Measurements from ENCODE around the gene ALCAM. TPM values are rescaled to one million over a fixed set of nuclear protein-coding genes. Genes with fewer than 3 reads are reported as not detected.
A peak's percentile ranks its signal among the peaks of the same experiment; 100 is the strongest.

ALCAM gene
- polyA plus RNA-seq, 4 donors = 9.2 to 27.9 (median 12.5) TPM

DNA sequence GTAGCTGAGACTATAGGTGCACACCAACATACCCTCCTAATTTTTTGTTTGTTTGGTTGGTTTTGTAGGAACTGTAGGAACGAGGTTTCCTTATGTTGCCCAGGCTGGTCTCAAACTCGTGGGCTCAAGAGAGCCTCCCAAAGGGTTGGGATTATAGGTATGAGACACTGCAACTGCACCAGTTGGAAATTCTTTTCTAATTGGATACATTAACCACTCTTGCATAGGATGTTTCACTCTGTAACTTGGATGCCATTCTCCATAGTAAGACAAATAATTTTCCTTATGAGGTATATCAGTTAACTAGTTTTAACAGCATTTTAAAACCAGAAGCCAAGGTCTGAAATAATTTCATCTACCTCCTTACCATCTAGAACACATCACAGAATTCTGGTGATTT is 6.7 kb upstream of the ALCAM start:
- no peak for FAIRE-seq
- no peaks in the 10 kb centered on the region for H3K36me3 ChIP-seq (ENCODE audit: control insufficient read depth in 3 of 3, insufficient read depth in 2 of 3, low read depth in 1 of 3, low read length in 3 of 3)
- H3K27me3 ChIP-seq (ENCODE audit: control insufficient read depth in 3 of 3, insufficient read depth in 3 of 3, low read length in 3 of 3) = peaks cover 0 to 6% (median 2%) of the 10 kb centered on the region in 3 donors
- no peak for DNase-seq
- WGBS, 3 donors = 89 to 92% (median 91%) methylated on average over 2 of the region's 2 CpGs
- no peaks in the 10 kb centered on the region for H3K9me3 ChIP-seq (ENCODE audit: control insufficient read depth in 2 of 2, insufficient read depth in 1 of 2, low read depth in 1 of 2, low read length in 1 of 2)
- no peaks in the 10 kb centered on the region for H3K4me1 ChIP-seq (ENCODE audit: control insufficient read depth in 3 of 3, insufficient read depth in 2 of 3, low read depth in 1 of 3, low read length in 2 of 3)
- H3K27ac ChIP-seq (ENCODE audit: low read depth in 1 of 3, low read length in 2 of 3) = no peak overlapping the region
- H3K4me3 ChIP-seq (ENCODE audit: low read depth in 1 of 3, low read length in 3 of 3) = no peak overlapping the region

GRCh38 chr3:105362021-105362665 is 4.6 kb upstream of the ALCAM start:
- FAIRE-seq (no peak), DNase-seq (no peak)
- 78 to 92% (median 86%) methylated on average over 1 of the region's 1 CpG for WGBS, 3 donors

DNA sequence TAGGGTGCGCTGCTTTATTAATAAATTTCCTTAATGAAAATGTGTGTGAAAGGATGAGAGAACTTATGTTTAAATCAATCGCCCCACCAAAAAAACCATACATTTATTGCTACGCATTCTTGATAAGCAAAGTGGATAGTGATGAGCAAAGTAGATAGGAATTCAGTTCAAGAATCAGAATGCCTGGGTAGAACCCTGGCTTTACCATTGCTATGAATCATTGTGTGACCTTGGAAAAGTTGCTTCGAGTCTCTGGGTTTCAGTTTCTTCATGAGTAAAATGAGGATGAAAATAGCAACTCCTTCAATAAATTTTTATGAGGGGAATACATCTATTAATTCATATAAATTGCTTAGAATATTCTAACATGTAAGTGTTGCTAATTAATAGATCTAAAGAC is 2.6 kb upstream of the ALCAM start:
- 67 to 80% (median 73%) methylated on average over 4 of the region's 4 CpGs for WGBS, 3 donors
- H3K4me3 ChIP-seq (ENCODE audit: low read depth in 1 of 3, low read length in 3 of 3) = no peak overlapping the region
- FAIRE-seq = no peak
- H3K9me3 ChIP-seq (ENCODE audit: control insufficient read depth in 2 of 2, insufficient read depth in 1 of 2, low read depth in 1 of 2, low read length in 1 of 2) = no peaks in the 10 kb centered on the region
- H3K36me3 ChIP-seq (ENCODE audit: control insufficient read depth in 3 of 3, insufficient read depth in 2 of 3, low read depth in 1 of 3, low read length in 3 of 3) = no peaks in the 10 kb centered on the region
- no peak for DNase-seq
- H3K4me1 ChIP-seq (ENCODE audit: control insufficient read depth in 3 of 3, insufficient read depth in 2 of 3, low read depth in 1 of 3, low read length in 2 of 3) = peaks cover 0 to 8% (median 0%) of the 10 kb centered on the region in 3 donors
- H3K27ac ChIP-seq (ENCODE audit: low read depth in 1 of 3, low read length in 2 of 3) = no peak overlapping the region
- peaks cover 0 to 12% (median 2%) of the 10 kb centered on the region in 3 donors for H3K27me3 ChIP-seq (ENCODE audit: control insufficient read depth in 3 of 3, insufficient read depth in 3 of 3, low read length in 3 of 3)

More at GRCh38 chr3:105362021-105362665, 4.6 kb upstream of the ALCAM start:
- H3K4me3 ChIP-seq (ENCODE audit: low read depth in 1 of 3, low read length in 3 of 3) = no peak overlapping the region
- no peak overlapping the region for H3K27ac ChIP-seq (ENCODE audit: low read depth in 1 of 3, low read length in 2 of 3)
- peaks cover 0 to 12% (median 2%) of the 10 kb centered on the region in 3 donors for H3K27me3 ChIP-seq (ENCODE audit: control insufficient read depth in 3 of 3, insufficient read depth in 3 of 3, low read length in 3 of 3)
- peaks cover 0 to 8% (median 0%) of the 10 kb centered on the region in 3 donors for H3K4me1 ChIP-seq (ENCODE audit: control insufficient read depth in 3 of 3, insufficient read depth in 2 of 3, low read depth in 1 of 3, low read length in 2 of 3)
- H3K9me3 ChIP-seq (ENCODE audit: control insufficient read depth in 2 of 2, insufficient read depth in 1 of 2, low read depth in 1 of 2, low read length in 1 of 2) = no peaks in the 10 kb centered on the region
- H3K36me3 ChIP-seq (ENCODE audit: control insufficient read depth in 3 of 3, insufficient read depth in 2 of 3, low read depth in 1 of 3, low read length in 3 of 3) = no peaks in the 10 kb centered on the region

DNA sequence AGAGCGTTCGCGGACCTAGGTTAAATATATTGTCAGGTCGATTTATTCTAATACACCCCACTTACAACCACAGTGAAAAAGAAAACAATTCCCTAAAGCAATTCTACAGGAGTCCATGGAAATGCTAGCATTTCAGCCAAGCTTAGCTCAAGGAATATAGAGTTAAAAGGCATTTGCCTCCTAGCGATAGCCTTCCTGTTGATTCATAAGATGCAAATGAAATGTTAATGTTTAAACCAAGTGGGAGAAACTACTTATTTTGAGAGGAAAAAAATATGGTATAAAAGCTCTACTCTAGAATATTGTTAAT is 1.7 kb upstream of the ALCAM start:
- Histone ChIP-seq H3K9me3 (ENCODE audit: control insufficient read depth in 2 of 2, insufficient read depth in 1 of 2, low read depth in 1 of 2, low read length in 1 of 2) (no peaks in the 10 kb centered on the region), H3K27me3 (ENCODE audit: control insufficient read depth in 3 of 3, insufficient read depth in 3 of 3, low read length in 3 of 3) (peaks cover 0 to 12% (median 0%) of the 10 kb centered on the region in 3 donors), H3K36me3 (ENCODE audit: control insufficient read depth in 3 of 3, insufficient read depth in 2 of 3, low read depth in 1 of 3, low read length in 3 of 3) (no peaks in the 10 kb centered on the region), H3K4me3 (ENCODE audit: low read depth in 1 of 3, low read length in 3 of 3) (peak overlapping the region in 1 of 3 donors; percentile 57), H3K27ac (ENCODE audit: low read depth in 1 of 3, low read length in 2 of 3) (no peak overlapping the region), H3K4me1 (ENCODE audit: control insufficient read depth in 3 of 3, insufficient read depth in 2 of 3, low read depth in 1 of 3, low read length in 2 of 3) (peaks cover 0 to 8% (median 0%) of the 10 kb centered on the region in 3 donors)
- DNase-seq = peak in 1 of 2 donors; percentile 2
- FAIRE-seq = no peak
- WGBS, 3 donors = 12 to 52% (median 25%) methylated on average over 5 of the region's 5 CpGs

GRCh38 chr3:105365391-105366325 is 1.1 kb upstream of the ALCAM start:
- H3K4me3 ChIP-seq (ENCODE audit: low read depth in 1 of 3, low read length in 3 of 3) = peak overlapping the region in 2 of 3 donors; percentile 57 to 71
- DNase-seq (peak; percentile 27 to 30), FAIRE-seq (no peak)
- H3K36me3 ChIP-seq (ENCODE audit: control insufficient read depth in 3 of 3, insufficient read depth in 2 of 3, low read depth in 1 of 3, low read length in 3 of 3) = no peaks in the 10 kb centered on the region
- H3K27ac ChIP-seq (ENCODE audit: low read depth in 1 of 3, low read length in 2 of 3) = peak overlapping the region; percentile 61 to 98 (median 93)
- peaks cover 0 to 11% (median 0%) of the 10 kb centered on the region in 3 donors for H3K4me1 ChIP-seq (ENCODE audit: control insufficient read depth in 3 of 3, insufficient read depth in 2 of 3, low read depth in 1 of 3, low read length in 2 of 3)
- H3K27me3 ChIP-seq (ENCODE audit: control insufficient read depth in 3 of 3, insufficient read depth in 3 of 3, low read length in 3 of 3) = peaks cover 0 to 12% (median 0%) of the 10 kb centered on the region in 3 donors
- 3 to 4% (median 4%) methylated on average over 24 of the region's 24 CpGs for WGBS, 3 donors
- no peaks in the 10 kb centered on the region for H3K9me3 ChIP-seq (ENCODE audit: control insufficient read depth in 2 of 2, insufficient read depth in 1 of 2, low read depth in 1 of 2, low read length in 1 of 2)

- DNase-seq = peak in 1 of 2 donors; percentile 60
- no peaks in the 10 kb centered on the region for H3K36me3 ChIP-seq (ENCODE audit: control insufficient read depth in 3 of 3, insufficient read depth in 2 of 3, low read depth in 1 of 3, low read length in 3 of 3)
- H3K27ac ChIP-seq (ENCODE audit: low read depth in 1 of 3, low read length in 2 of 3) = peak overlapping the region; percentile 93 to 98 (median 95)
- H3K4me3 ChIP-seq (ENCODE audit: low read depth in 1 of 3, low read length in 3 of 3) = peak overlapping the region; percentile 49 to 71 (median 57)
- H3K4me1 ChIP-seq (ENCODE audit: control insufficient read depth in 3 of 3, insufficient read depth in 2 of 3, low read depth in 1 of 3, low read length in 2 of 3) = peaks cover 0 to 11% (median 0%) of the 10 kb centered on the region in 3 donors
- no peak for FAIRE-seq
- H3K9me3 ChIP-seq (ENCODE audit: control insufficient read depth in 2 of 2, insufficient read depth in 1 of 2, low read depth in 1 of 2, low read length in 1 of 2) = no peaks in the 10 kb centered on the region
- 0 to 1% (median 0%) methylated on average over 24 to 29 of the region's 29 CpGs for WGBS, 3 donors
- peaks cover 0 to 12% (median 0%) of the 10 kb centered on the region in 3 donors for H3K27me3 ChIP-seq (ENCODE audit: control insufficient read depth in 3 of 3, insufficient read depth in 3 of 3, low read length in 3 of 3)
Observed at GRCh38 chr3:105367063-105367405, 325 bp downstream of the ALCAM start.

- peak overlapping the region; percentile 93 to 98 (median 95) for H3K27ac ChIP-seq (ENCODE audit: low read depth in 1 of 3, low read length in 2 of 3)
- H3K27me3 ChIP-seq (ENCODE audit: control insufficient read depth in 3 of 3, insufficient read depth in 3 of 3, low read length in 3 of 3) = peaks cover 0 to 12% (median 0%) of the 10 kb centered on the region in 3 donors
- 0 to 1% (median 1%) methylated on average over 35 to 37 of the region's 37 CpGs for WGBS, 3 donors
- peak overlapping the region; percentile 49 to 71 (median 57) for H3K4me3 ChIP-seq (ENCODE audit: low read depth in 1 of 3, low read length in 3 of 3)
- DNase-seq = peak; percentile 92 to 93
- no peaks in the 10 kb centered on the region for H3K9me3 ChIP-seq (ENCODE audit: control insufficient read depth in 2 of 2, insufficient read depth in 1 of 2, low read depth in 1 of 2, low read length in 1 of 2)
- no peaks in the 10 kb centered on the region for H3K36me3 ChIP-seq (ENCODE audit: control insufficient read depth in 3 of 3, insufficient read depth in 2 of 3, low read depth in 1 of 3, low read length in 3 of 3)
- H3K4me1 ChIP-seq (ENCODE audit: control insufficient read depth in 3 of 3, insufficient read depth in 2 of 3, low read depth in 1 of 3, low read length in 2 of 3) = peaks cover 0 to 11% (median 0%) of the 10 kb centered on the region in 3 donors
- no peak for FAIRE-seq
Observed at GRCh38 chr3:105367406-105368213, 901 bp downstream of the ALCAM start.

All from small intestine (tissue), 7 donors.